ENCODE results near the gene POU2AF3. TPM values are rescaled to one million over a fixed set of nuclear protein-coding genes. Genes with fewer than 3 reads are reported as not detected.
A peak's percentile ranks its signal among the peaks of the same experiment; 100 is the strongest.
"Not testable (repeated sequence)": the region's sequence is repeated elsewhere in the genome, so short reads cannot be mapped to it uniquely, and the experiment has no call there.

Gene POU2AF3
- polyA plus RNA-seq, 4 donors: 3.4 to 13.8 (median 6.4) TPM

- FAIRE-seq (no peak), DNase-seq (peak; percentile 36 to 38)
- no peaks in the 10 kb centered on the region for H3K27me3 ChIP-seq (ENCODE audit: control insufficient read depth in 3 of 3, insufficient read depth in 3 of 3, low read length in 3 of 3)
- WGBS, 3 donors: 21 to 61% (median 42%) methylated on average over 2 of the region's 2 CpGs
- no peaks in the 10 kb centered on the region for H3K36me3 ChIP-seq (ENCODE audit: control insufficient read depth in 3 of 3, insufficient read depth in 2 of 3, low read depth in 1 of 3, low read length in 3 of 3)
- no peak overlapping the region for H3K27ac ChIP-seq (ENCODE audit: low read depth in 1 of 3, low read length in 2 of 3)
- no peaks in the 10 kb centered on the region for H3K4me1 ChIP-seq (ENCODE audit: control insufficient read depth in 3 of 3, insufficient read depth in 2 of 3, low read depth in 1 of 3, low read length in 2 of 3)
- H3K9me3 ChIP-seq (ENCODE audit: control insufficient read depth in 2 of 2, insufficient read depth in 1 of 2, low read depth in 1 of 2, low read length in 1 of 2): no peaks in the 10 kb centered on the region
- no peak overlapping the region for H3K4me3 ChIP-seq (ENCODE audit: low read depth in 1 of 3, low read length in 3 of 3)
Measured at GRCh38 chr11:111265421-111265820, 32.9 kb upstream of the POU2AF3 start.

GRCh38 chr11:111268303-111268702, 30.0 kb upstream of the POU2AF3 start:
- H3K4me1 ChIP-seq (ENCODE audit: control insufficient read depth in 3 of 3, insufficient read depth in 2 of 3, low read depth in 1 of 3, low read length in 2 of 3); H3K4me3 ChIP-seq (ENCODE audit: low read depth in 1 of 3, low read length in 3 of 3); H3K36me3 ChIP-seq (ENCODE audit: control insufficient read depth in 3 of 3, insufficient read depth in 2 of 3, low read depth in 1 of 3, low read length in 3 of 3); H3K27me3 ChIP-seq (ENCODE audit: control insufficient read depth in 3 of 3, insufficient read depth in 3 of 3, low read length in 3 of 3); DNase-seq; FAIRE-seq; H3K27ac ChIP-seq (ENCODE audit: low read depth in 1 of 3, low read length in 2 of 3); H3K9me3 ChIP-seq (ENCODE audit: control insufficient read depth in 2 of 2, insufficient read depth in 1 of 2, low read depth in 1 of 2, low read length in 1 of 2): not testable (repeated sequence)
- WGBS, 3 donors: 44 to 73% (median 60%) methylated on average over 4 of the region's 4 CpGs

- no peaks in the 10 kb centered on the region for H3K36me3 ChIP-seq (ENCODE audit: control insufficient read depth in 3 of 3, insufficient read depth in 2 of 3, low read depth in 1 of 3, low read length in 3 of 3)
- no peaks in the 10 kb centered on the region for H3K4me1 ChIP-seq (ENCODE audit: control insufficient read depth in 3 of 3, insufficient read depth in 2 of 3, low read depth in 1 of 3, low read length in 2 of 3)
- DNase-seq (peak in 1 of 2 donors; percentile 16), FAIRE-seq (no peak)
- no peaks in the 10 kb centered on the region for H3K27me3 ChIP-seq (ENCODE audit: control insufficient read depth in 3 of 3, insufficient read depth in 3 of 3, low read length in 3 of 3)
- 58 to 61% (median 60%) methylated on average over 5 of the region's 5 CpGs for WGBS, 3 donors
- H3K4me3 ChIP-seq (ENCODE audit: low read depth in 1 of 3, low read length in 3 of 3): no peak overlapping the region
- no peaks in the 10 kb centered on the region for H3K9me3 ChIP-seq (ENCODE audit: control insufficient read depth in 2 of 2, insufficient read depth in 1 of 2, low read depth in 1 of 2, low read length in 1 of 2)
- no peak overlapping the region for H3K27ac ChIP-seq (ENCODE audit: low read depth in 1 of 3, low read length in 2 of 3)
Measured at GRCh38 chr11:111269146-111269868, 29.0 kb upstream of the POU2AF3 start.

GRCh38 chr11:111272420-111272819, 25.9 kb upstream of the POU2AF3 start:
- Histone ChIP-seq H3K4me3 (ENCODE audit: low read depth in 1 of 3, low read length in 3 of 3) (no peak overlapping the region), H3K36me3 (ENCODE audit: control insufficient read depth in 3 of 3, insufficient read depth in 2 of 3, low read depth in 1 of 3, low read length in 3 of 3) (no peaks in the 10 kb centered on the region), H3K4me1 (ENCODE audit: control insufficient read depth in 3 of 3, insufficient read depth in 2 of 3, low read depth in 1 of 3, low read length in 2 of 3) (no peaks in the 10 kb centered on the region), H3K9me3 (ENCODE audit: control insufficient read depth in 2 of 2, insufficient read depth in 1 of 2, low read depth in 1 of 2, low read length in 1 of 2) (no peaks in the 10 kb centered on the region), H3K27ac (ENCODE audit: low read depth in 1 of 3, low read length in 2 of 3) (no peak overlapping the region), H3K27me3 (ENCODE audit: control insufficient read depth in 3 of 3, insufficient read depth in 3 of 3, low read length in 3 of 3) (no peaks in the 10 kb centered on the region)
- DNase-seq (no peak), FAIRE-seq (no peak)
- 81 to 90% (median 82%) methylated on average over 3 of the region's 3 CpGs for WGBS, 3 donors

- no peaks in the 10 kb centered on the region for H3K36me3 ChIP-seq (ENCODE audit: control insufficient read depth in 3 of 3, insufficient read depth in 2 of 3, low read depth in 1 of 3, low read length in 3 of 3)
- FAIRE-seq: no peak
- H3K27ac ChIP-seq (ENCODE audit: low read depth in 1 of 3, low read length in 2 of 3): peak overlapping the region in 1 of 3 donors; percentile 18
- H3K27me3 ChIP-seq (ENCODE audit: control insufficient read depth in 3 of 3, insufficient read depth in 3 of 3, low read length in 3 of 3): no peaks in the 10 kb centered on the region
- peak; percentile 62 to 68 for DNase-seq
- WGBS, 3 donors: 19 to 57% (median 20%) methylated on average over 3 of the region's 3 CpGs
- no peak overlapping the region for H3K4me3 ChIP-seq (ENCODE audit: low read depth in 1 of 3, low read length in 3 of 3)
- H3K4me1 ChIP-seq (ENCODE audit: control insufficient read depth in 3 of 3, insufficient read depth in 2 of 3, low read depth in 1 of 3, low read length in 2 of 3): peaks cover 0 to 37% (median 0%) of the 10 kb centered on the region in 3 donors
- no peaks in the 10 kb centered on the region for H3K9me3 ChIP-seq (ENCODE audit: control insufficient read depth in 2 of 2, insufficient read depth in 1 of 2, low read depth in 1 of 2, low read length in 1 of 2)
Measured at GRCh38 chr11:111282562-111283075, 15.7 kb upstream of the POU2AF3 start.

- FAIRE-seq: no peak
- Histone ChIP-seq H3K9me3 (ENCODE audit: control insufficient read depth in 2 of 2, insufficient read depth in 1 of 2, low read depth in 1 of 2, low read length in 1 of 2) (no peaks in the 10 kb centered on the region), H3K36me3 (ENCODE audit: control insufficient read depth in 3 of 3, insufficient read depth in 2 of 3, low read depth in 1 of 3, low read length in 3 of 3) (no peaks in the 10 kb centered on the region), H3K4me1 (ENCODE audit: control insufficient read depth in 3 of 3, insufficient read depth in 2 of 3, low read depth in 1 of 3, low read length in 2 of 3) (peaks cover 0 to 37% (median 0%) of the 10 kb centered on the region in 3 donors), H3K27ac (ENCODE audit: low read depth in 1 of 3, low read length in 2 of 3) (no peak overlapping the region), H3K27me3 (ENCODE audit: control insufficient read depth in 3 of 3, insufficient read depth in 3 of 3, low read length in 3 of 3) (no peaks in the 10 kb centered on the region), H3K4me3 (ENCODE audit: low read depth in 1 of 3, low read length in 3 of 3) (no peak overlapping the region)
- WGBS, 3 donors: 52 to 78% (median 61%) methylated on average over 33 of the region's 33 CpGs
- DNase-seq: peak; percentile 41 to 43
Measured at GRCh38 chr11:111283945-111284481, 14.3 kb upstream of the POU2AF3 start.

- Histone ChIP-seq H3K27me3 (ENCODE audit: control insufficient read depth in 3 of 3, insufficient read depth in 3 of 3, low read length in 3 of 3) (no peaks in the 10 kb centered on the region), H3K4me3 (ENCODE audit: low read depth in 1 of 3, low read length in 3 of 3) (no peak overlapping the region), H3K4me1 (ENCODE audit: control insufficient read depth in 3 of 3, insufficient read depth in 2 of 3, low read depth in 1 of 3, low read length in 2 of 3) (peaks cover 0 to 33% (median 0%) of the 10 kb centered on the region in 3 donors), H3K36me3 (ENCODE audit: control insufficient read depth in 3 of 3, insufficient read depth in 2 of 3, low read depth in 1 of 3, low read length in 3 of 3) (no peaks in the 10 kb centered on the region), H3K9me3 (ENCODE audit: control insufficient read depth in 2 of 2, insufficient read depth in 1 of 2, low read depth in 1 of 2, low read length in 1 of 2) (no peaks in the 10 kb centered on the region), H3K27ac (ENCODE audit: low read depth in 1 of 3, low read length in 2 of 3) (no peak overlapping the region)
- WGBS, 3 donors: 75 to 82% (median 75%) methylated on average over 18 of the region's 18 CpGs
- FAIRE-seq (no peak), DNase-seq (peak in 1 of 2 donors; percentile 62)
Measured at GRCh38 chr11:111285189-111286091, 12.9 kb upstream of the POU2AF3 start.

GRCh38 chr11:111291764-111292163, 6.6 kb upstream of the POU2AF3 start:
- DNase-seq: no peak

More at GRCh38 chr11:111291764-111292163, 6.6 kb upstream of the POU2AF3 start:
- H3K4me3 ChIP-seq (ENCODE audit: low read depth in 1 of 3, low read length in 3 of 3): no peak overlapping the region
- H3K27me3 ChIP-seq (ENCODE audit: control insufficient read depth in 3 of 3, insufficient read depth in 3 of 3, low read length in 3 of 3): no peaks in the 10 kb centered on the region
- FAIRE-seq: no peak
- H3K9me3 ChIP-seq (ENCODE audit: control insufficient read depth in 2 of 2, insufficient read depth in 1 of 2, low read depth in 1 of 2, low read length in 1 of 2): no peaks in the 10 kb centered on the region
- H3K27ac ChIP-seq (ENCODE audit: low read depth in 1 of 3, low read length in 2 of 3): no peak overlapping the region
- H3K36me3 ChIP-seq (ENCODE audit: control insufficient read depth in 3 of 3, insufficient read depth in 2 of 3, low read depth in 1 of 3, low read length in 3 of 3): peaks cover 0 to 2% (median 0%) of the 10 kb centered on the region in 3 donors
- no peaks in the 10 kb centered on the region for H3K4me1 ChIP-seq (ENCODE audit: control insufficient read depth in 3 of 3, insufficient read depth in 2 of 3, low read depth in 1 of 3, low read length in 2 of 3)
- 60 to 91% (median 80%) methylated on average over 5 of the region's 5 CpGs for WGBS, 3 donors

Data from small intestine (tissue), 7 donors.